ENCODE data around the gene HOXD12. TPM values are rescaled to one million over a fixed set of nuclear protein-coding genes. Genes with fewer than 3 reads are reported as not detected.

HOXD12 gene
- total and polyA plus RNA-seq, 2 donors (not counting 1 experiment from before 2014, with no cell fraction given): not detected

GRCh38 chr2:176088048-176088936 lies 11.3 kb upstream of the HOXD12 start:
- peak overlapping the region in 1 of 4 experiments; percentile 19 for H3K4me3 ChIP-seq (replicated peaks in 1 of 4; ENCODE audit: control extremely low read depth in 1 of 4, insufficient read depth in 1 of 4, low read depth in 3 of 4, low read length in 4 of 4)
- H2AFZ ChIP-seq (ENCODE audit: low read length): no peak overlapping the region
- H3K27me3 ChIP-seq (ENCODE audit: control insufficient read depth, insufficient read depth, low read length): peaks cover 83% of the 10 kb centered on the region
- no peaks in the 10 kb centered on the region for H4K20me1 ChIP-seq (ENCODE audit: control insufficient read depth, extremely low read depth, insufficient read depth, low read length)
- H3K36me3 ChIP-seq (ENCODE audit: control insufficient read depth, insufficient read depth, low read length): no peaks in the 10 kb centered on the region
- H3K9me3 ChIP-seq (ENCODE audit: control insufficient read depth, insufficient read depth, low read depth, low read length): no peaks in the 10 kb centered on the region
- peak; percentile 34 to 42 for DNase-seq (ENCODE audit: low read depth in 2 of 2)
- H3K9ac ChIP-seq (ENCODE audit: insufficient read depth, low read length): no peak overlapping the region
- TF ChIP-seq EZH2 (IDR thresholded peaks at IDR 0.05; ENCODE audit: low read length, missing control alignments) (peak; percentile 51), CTCF (conservative IDR thresholded peaks at IDR 0.05 in 1 of 2, IDR thresholded peaks at IDR 0.05 in 1 of 2; ENCODE audit: low read depth in 1 of 2, low read length in 2 of 2) (peak; percentile 79 to 81)
- no peak overlapping the region for H3K27ac ChIP-seq (ENCODE audit: insufficient read depth, low read length)
- H3K79me2 ChIP-seq (ENCODE audit: control insufficient read depth, insufficient read depth, low read length): no peaks in the 10 kb centered on the region
- H3K4me2 ChIP-seq (ENCODE audit: extremely low read depth, insufficient read depth, low read length): peak overlapping the region; percentile 1
- no peaks in the 10 kb centered on the region for H3K4me1 ChIP-seq (ENCODE audit: control insufficient read depth, extremely low read depth, insufficient read depth, low read length)

- Histone ChIP-seq H3K79me2 (ENCODE audit: control insufficient read depth, insufficient read depth, low read length) (no peaks in the 10 kb centered on the region), H3K27me3 (ENCODE audit: control insufficient read depth, insufficient read depth, low read length) (peaks cover 85% of the 10 kb centered on the region), H2AFZ (ENCODE audit: low read length) (no peak overlapping the region), H3K36me3 (ENCODE audit: control insufficient read depth, insufficient read depth, low read length) (no peaks in the 10 kb centered on the region), H3K9me3 (ENCODE audit: control insufficient read depth, insufficient read depth, low read depth, low read length) (no peaks in the 10 kb centered on the region), H4K20me1 (ENCODE audit: control insufficient read depth, extremely low read depth, insufficient read depth, low read length) (no peaks in the 10 kb centered on the region), H3K4me1 (ENCODE audit: control insufficient read depth, extremely low read depth, insufficient read depth, low read length) (no peaks in the 10 kb centered on the region), H3K4me3 (replicated peaks in 1 of 4; ENCODE audit: control extremely low read depth in 1 of 4, insufficient read depth in 1 of 4, low read depth in 3 of 4, low read length in 4 of 4) (no peak overlapping the region), H3K4me2 (ENCODE audit: extremely low read depth, insufficient read depth, low read length) (no peak overlapping the region), H3K9ac (ENCODE audit: insufficient read depth, low read length) (no peak overlapping the region), H3K27ac (ENCODE audit: insufficient read depth, low read length) (no peak overlapping the region)
- DNase-seq (ENCODE audit: low read depth in 2 of 2): no peak
- TF ChIP-seq CTCF (conservative IDR thresholded peaks at IDR 0.05 in 1 of 2, IDR thresholded peaks at IDR 0.05 in 1 of 2; ENCODE audit: low read depth in 1 of 2, low read length in 2 of 2): no peak
- TF ChIP-seq EZH2 (IDR thresholded peaks at IDR 0.05; ENCODE audit: low read length, missing control alignments): no peak
Observed at GRCh38 chr2:176088937-176089842, 10.4 kb upstream of the HOXD12 start.

GRCh38 chr2:176089843-176090395 lies 9.7 kb upstream of the HOXD12 start:
- Histone ChIP-seq H3K27me3 (ENCODE audit: control insufficient read depth, insufficient read depth, low read length) (peaks cover 86% of the 10 kb centered on the region), H3K27ac (ENCODE audit: insufficient read depth, low read length) (no peak overlapping the region), H3K9ac (ENCODE audit: insufficient read depth, low read length) (no peak overlapping the region), H2AFZ (ENCODE audit: low read length) (no peak overlapping the region), H3K79me2 (ENCODE audit: control insufficient read depth, insufficient read depth, low read length) (no peaks in the 10 kb centered on the region), H3K4me2 (ENCODE audit: extremely low read depth, insufficient read depth, low read length) (no peak overlapping the region), H3K4me3 (replicated peaks in 1 of 4; ENCODE audit: control extremely low read depth in 1 of 4, insufficient read depth in 1 of 4, low read depth in 3 of 4, low read length in 4 of 4) (no peak overlapping the region), H3K36me3 (ENCODE audit: control insufficient read depth, insufficient read depth, low read length) (no peaks in the 10 kb centered on the region), H3K4me1 (ENCODE audit: control insufficient read depth, extremely low read depth, insufficient read depth, low read length) (no peaks in the 10 kb centered on the region), H4K20me1 (ENCODE audit: control insufficient read depth, extremely low read depth, insufficient read depth, low read length) (no peaks in the 10 kb centered on the region), H3K9me3 (ENCODE audit: control insufficient read depth, insufficient read depth, low read depth, low read length) (no peaks in the 10 kb centered on the region)
- DNase-seq (ENCODE audit: low read depth in 2 of 2): no peak
- TF ChIP-seq EZH2 (IDR thresholded peaks at IDR 0.05; ENCODE audit: low read length, missing control alignments) (no peak), CTCF (conservative IDR thresholded peaks at IDR 0.05 in 1 of 2, IDR thresholded peaks at IDR 0.05 in 1 of 2; ENCODE audit: low read depth in 1 of 2, low read length in 2 of 2) (no peak)

Data from fibroblast of lung (primary cell).